DMS53 treated with DMSO at 0.1 percent for 48 hours (cell line): Measurements from ENCODE around the gene IKBKG.
"Not testable (repeated sequence)": the region's sequence is repeated elsewhere in the genome, so short reads cannot be mapped to it uniquely, and the experiment has no call there.

Source experiments
- DNase-seq: peaks from one replicate; lab custom pipeline; 2025; ENCODE audit not compliant: unreplicated experiment; lab: John Stamatoyannopoulos, UW

IKBKG gene, protein sequence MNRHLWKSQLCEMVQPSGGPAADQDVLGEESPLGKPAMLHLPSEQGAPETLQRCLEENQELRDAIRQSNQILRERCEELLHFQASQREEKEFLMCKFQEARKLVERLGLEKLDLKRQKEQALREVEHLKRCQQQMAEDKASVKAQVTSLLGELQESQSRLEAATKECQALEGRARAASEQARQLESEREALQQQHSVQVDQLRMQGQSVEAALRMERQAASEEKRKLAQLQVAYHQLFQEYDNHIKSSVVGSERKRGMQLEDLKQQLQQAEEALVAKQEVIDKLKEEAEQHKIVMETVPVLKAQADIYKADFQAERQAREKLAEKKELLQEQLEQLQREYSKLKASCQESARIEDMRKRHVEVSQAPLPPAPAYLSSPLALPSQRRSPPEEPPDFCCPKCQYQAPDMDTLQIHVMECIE

DNA sequence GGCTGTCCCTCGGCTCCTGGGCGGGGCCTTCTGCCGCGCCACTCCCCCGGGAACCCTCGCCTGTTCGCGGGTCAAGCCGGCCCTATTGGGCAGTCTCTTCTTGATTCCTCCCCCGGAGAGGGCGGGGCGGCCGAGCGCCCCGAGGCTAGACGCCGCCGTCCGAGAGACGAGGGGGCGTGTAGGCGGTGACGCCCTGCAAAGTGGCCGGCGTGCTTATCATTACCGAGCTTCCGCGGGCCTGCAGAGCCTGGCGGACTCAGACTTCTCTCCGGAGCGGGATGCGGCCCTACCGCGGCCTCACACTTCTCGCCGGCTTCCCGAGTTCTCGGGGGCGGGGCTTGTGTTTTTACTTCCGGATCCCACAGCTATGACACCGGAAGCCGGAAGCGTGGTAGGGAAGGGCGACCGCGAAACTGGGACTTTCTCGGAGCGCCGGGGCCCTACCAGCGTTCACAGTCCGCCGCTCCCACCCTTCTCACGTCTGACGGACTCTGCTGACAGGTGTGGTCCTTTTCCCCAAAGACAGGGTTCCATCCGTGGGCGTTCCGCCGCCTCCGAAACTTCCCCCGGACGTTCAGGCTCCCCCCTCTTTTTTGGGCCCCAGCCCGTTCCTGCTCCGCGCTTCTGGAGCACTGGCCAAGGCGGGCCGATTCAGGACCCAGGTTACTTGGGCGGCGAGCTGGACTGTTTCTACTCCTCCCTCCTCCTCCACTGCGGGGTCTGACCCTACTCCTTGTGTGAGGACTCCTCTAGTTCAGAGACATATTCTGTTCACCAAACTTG lies at the start of gene IKBKG:
TSS of gene IKBKG (plus strand) at position 376 of the 783 bp plus-strand sequence. CDS start 4,383 bp downstream, outside the sequence.
- DNase-seq, result peak; percentile 87

DNA sequence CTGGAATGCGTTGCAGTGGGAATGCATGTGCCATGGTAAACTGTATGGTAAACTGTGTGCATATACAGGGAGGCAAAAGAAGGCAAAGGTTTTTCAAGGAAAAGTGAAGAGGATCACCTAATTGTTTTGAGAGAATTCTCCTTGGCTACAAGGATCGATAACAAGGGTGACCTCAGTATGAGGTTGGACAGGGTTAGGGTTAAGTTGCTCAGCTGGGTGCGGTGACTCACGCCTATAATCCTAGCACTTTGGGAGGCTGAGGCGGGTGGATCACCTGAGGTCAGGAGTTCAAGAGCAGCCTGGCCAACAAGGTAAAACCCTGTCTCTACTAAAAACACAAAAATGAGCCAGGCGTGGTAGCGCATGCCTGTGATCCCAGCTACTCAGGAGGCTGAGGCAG lies 46.0 kb upstream of the IKBKG start:
- DNase-seq, result not testable (repeated sequence)

DNA sequence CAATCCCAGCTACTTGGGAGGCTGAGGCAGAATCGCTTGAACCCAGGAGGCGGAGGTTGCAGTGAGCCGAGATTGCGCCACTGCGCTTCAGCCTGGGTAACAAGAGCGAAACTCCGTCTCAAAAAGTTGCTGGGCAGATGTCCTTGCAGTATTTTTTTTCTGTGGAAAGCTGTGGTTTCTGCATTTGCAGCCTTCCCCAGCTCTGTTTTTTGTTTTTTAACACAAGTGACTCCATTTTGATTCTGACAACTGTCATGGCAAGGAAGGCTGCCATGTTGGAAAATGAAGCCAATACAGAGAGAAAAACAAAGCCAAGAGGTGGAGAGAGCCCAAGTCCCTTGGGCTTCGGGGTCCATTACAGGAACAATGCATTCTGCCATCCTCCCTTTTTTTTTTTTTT lies 45.3 kb upstream of the IKBKG start:
- no peak for DNase-seq

DNA sequence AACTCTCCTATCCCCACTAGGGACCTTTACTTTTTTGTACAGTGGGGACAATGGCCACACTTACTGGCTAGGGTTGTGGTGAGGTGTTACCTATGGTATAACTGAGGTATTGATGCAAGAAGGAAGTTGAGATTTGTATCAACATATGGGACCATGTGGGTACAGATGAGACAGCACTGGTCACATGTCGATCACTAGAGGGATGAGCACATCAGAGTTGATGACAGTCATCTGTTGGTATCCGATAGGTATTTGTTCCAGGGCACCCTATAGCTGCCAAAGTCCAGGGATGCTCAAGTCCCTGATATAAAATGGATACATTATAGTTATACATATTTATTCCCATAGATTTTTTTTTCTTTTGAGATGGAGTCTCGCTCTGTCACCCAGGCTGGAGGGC lies 44.4 kb upstream of the IKBKG start:
- DNase-seq, result no peak

DNA sequence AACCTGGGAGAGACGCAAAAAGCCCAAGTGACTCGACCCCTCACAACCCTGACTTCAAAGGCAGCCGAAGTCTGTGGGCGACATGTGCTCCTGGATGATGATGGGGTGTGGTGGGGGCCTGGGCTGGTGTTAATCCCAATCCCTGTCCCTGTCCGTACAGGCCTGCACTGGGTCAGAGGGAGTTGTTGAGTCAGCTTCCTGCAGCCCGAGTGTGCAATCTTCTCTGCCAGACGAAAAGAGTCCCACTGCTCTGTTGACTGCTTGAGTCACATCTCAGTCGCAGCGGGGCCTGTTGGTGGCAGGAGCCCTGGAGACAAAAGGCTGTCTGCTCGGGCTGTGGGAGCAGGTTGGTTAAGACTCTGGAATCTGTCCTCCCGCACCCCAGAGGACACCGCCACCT lies 41.7 kb upstream of the IKBKG start:
- DNase-seq, result no peak

DNA sequence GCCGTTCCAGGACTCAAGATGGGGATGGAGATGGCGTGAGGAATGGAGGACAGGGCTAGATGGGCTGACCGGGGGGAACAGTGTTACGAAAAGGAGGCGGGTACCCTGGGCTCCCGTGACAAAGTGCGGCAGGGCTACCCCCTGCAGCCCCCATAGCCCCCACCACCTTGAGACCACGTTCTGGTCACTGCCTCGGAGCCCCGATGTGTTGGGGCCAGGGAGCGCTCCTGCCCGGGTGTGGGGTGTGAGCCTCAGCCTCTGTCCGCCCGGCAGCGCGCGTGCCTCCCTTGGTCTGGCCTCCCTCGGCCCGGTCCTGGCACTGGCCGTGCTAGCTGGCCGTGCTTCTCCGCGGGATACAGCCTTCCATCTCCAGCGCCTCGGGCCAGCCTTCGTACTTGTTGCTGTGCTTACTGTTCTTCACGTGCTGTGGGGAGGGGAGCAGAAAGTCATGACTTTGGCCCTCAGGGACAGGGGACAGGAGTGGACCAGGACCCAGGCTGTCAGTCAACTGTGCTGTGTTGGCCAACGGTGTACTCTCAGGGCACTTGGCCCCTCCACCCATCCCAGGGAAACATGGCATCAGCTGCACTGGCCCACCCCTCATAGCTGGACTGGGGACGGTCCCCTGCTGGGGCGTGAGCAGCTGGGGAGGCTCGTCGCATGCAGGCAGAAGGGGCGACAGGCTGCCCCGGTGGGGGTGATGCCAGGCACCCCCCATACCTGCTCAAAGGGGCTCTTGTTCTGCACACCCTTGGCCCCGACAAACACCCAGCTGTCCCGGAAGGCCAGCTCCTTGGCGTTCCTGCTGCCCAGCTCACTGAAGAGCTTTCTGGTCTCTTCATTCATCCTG lies 40.7 kb upstream of the IKBKG start:
- DNase-seq, result no peak

DNA sequence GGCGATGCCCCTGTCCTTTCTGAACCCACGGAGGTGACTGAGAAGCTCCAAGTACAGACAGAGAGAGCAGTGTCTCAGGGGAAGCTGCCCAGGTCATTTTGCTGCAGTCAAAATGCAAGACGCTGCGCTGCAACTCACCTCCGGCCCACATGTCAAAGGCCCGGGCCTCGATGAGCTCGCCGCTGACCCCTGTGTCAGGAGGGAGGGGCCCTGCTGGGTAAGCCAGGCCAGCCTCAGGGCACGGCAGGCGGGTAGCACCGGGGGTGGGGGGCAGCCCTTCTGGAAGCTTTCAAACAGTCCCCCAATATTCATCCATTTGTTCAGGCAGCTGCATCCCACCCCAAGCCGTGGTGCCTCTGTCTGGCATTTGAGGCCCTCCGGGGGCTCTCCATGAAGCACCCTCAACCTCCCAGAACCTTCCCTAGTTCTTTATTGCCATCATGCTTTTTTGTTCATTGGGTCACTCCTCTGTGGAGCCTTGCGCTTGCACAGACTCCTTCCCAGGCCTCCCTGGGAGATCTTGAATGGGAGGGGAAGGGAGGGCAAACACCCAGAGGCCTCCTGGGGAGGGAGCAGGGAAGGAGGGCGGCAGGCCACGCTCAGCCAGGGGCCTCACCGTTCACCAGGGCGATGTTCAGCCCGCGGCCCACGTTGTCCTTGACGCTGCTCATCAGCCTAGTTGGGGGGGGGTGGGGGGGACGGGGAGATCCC lies 39.6 kb upstream of the IKBKG start:
- no peak for DNase-seq

DNA sequence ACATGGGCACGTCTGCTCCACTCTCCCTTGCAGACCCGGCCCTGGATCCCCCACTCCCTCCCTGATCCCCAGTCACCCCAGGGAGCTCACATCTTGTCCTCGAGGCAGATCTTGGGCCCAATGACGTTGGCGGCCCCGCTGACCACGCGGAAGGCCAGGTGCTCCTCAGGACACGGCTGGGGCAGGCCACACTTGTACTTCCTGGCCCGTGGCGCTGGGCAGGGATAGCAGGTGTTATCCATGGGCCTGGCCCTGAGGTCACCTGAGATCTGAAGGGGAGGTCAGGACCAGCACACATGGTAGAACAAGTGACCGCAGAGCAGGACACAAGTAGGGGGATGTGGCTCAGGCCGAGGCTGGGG lies 39.1 kb upstream of the IKBKG start:
- no peak for DNase-seq

DNA sequence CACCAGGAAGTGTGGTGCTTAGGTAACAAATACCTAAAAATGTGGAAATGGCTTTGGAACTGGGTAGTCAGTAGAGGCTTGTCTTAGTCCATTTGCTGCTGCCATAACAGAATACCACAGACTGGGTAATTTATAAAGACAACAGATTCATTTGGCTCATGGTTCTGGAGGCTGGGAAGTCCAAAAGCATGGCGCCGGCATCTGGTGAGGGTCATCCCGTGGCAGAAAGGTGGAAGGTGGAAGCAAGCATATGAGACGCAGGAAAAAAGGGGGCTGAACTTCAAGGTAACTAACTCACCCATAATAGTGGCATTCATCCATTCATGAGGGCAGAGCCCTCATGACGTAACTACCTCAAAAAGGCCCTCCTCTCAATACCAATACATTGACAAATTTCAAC lies 38.0 kb upstream of the IKBKG start:
- DNase-seq, result no peak

DNA sequence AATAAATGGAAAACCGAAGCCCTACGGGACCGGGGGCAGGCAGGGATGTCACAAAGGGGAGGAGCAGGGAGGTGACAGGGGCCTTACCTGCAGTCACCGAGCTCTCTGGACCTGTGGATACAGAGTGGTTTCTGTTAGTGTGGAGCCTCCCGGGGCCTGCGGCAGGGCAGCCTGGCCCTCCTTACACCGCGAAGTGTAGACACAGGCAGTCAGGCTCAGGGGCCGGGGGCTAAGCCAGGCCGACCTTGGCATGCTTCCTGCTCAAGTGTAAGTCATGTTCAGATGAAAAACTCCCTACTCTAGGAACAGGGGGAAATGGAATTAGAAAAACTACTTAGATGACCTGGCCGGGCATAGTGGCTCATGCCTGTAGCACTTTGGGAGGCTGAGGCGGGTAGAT lies 35.7 kb upstream of the IKBKG start:
- no peak for DNase-seq

DNA sequence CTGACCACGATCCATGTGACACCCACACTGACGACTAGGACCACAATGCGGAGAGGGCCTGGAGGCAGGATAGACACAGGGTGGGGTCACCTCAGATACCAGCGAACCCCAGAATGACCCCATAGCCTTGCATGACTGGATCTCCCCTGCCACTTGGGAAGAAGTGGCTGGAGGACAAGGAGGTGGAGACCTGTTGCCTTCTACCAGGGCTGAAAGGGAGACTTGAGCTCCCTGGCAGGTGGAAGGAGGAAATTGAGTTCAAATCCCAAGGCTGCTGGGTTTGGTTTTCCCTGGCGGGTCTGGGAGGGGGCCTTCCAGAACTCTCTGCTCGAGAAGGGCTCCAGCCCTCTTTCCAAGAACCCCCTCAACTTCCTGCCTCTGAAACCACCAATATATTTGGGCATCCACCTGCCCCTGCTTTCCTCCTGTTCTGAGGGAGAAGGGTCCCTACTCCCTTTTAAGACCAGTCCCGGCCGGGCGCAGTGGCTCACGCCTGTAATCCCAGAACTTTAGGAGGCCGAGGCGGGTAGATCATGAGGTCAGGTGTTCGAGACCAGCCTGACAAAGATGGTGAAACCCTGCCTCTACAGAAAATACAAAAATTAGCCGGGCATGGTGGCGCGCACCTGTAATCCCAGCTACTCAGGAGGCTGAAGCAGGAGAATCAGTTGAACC lies 34.4 kb upstream of the IKBKG start:
- DNase-seq, result no peak

DNA sequence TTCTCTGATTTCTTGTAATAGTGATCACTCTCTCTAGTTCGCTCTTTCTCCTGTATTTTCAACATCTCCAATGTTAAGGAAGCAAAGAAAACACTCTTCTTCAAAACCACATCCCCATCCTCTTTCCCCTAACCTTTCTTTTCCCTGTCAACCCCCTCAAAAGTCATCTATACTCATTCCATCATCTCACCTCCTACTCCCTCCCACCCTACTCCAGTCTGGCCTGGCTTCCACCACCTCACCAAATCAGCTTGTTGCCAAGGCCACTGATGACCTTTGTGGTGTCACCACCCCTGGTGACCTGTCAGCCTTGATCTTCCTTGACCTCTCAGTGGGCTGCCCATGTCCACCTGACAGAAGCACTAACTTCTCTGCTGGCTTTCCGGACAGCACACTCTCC lies 33.7 kb upstream of the IKBKG start:
- no peak for DNase-seq

DNA sequence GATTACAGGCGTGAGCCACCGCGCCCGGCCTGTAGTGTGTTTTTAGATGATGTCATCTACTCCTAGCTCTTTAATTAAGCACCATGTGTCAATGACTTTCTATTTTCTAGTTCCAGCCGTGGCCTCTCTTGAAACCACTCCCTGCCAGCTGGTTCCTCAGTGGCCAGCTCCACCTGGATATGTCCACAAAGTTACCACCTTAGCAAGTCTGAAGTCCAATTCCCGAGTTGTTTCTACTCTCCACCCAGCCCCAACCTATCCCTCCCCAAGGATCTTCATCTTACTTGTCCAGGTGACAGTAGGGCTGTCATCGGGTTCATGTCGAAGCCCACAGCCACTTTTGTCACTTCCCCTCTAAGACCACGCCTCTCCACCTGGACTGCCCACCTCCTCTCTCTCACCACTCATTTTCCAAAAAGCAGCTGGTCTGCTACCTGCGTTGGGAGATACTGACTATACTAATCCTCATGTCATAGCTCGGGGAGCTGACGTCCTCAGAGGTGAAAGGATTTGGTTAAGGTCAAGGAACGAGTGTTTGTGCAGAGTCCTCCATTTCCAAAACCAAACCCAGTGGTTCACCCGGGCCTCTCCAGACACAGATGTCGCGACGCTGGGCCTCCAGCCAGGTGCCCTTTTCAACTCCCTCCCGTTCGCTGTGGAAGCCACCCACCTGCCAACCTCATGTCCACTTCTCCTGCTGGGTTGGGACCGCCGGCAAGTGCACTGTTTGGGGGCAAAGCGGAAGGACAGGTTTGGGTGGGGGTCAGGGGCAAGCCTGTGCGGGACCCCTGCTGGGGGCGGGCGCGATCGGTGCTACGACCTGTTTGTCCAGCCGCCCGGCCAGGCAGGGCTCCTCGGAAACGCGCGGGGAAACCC lies 32.1 kb upstream of the IKBKG start:
- peak; percentile 20 for DNase-seq

DNA sequence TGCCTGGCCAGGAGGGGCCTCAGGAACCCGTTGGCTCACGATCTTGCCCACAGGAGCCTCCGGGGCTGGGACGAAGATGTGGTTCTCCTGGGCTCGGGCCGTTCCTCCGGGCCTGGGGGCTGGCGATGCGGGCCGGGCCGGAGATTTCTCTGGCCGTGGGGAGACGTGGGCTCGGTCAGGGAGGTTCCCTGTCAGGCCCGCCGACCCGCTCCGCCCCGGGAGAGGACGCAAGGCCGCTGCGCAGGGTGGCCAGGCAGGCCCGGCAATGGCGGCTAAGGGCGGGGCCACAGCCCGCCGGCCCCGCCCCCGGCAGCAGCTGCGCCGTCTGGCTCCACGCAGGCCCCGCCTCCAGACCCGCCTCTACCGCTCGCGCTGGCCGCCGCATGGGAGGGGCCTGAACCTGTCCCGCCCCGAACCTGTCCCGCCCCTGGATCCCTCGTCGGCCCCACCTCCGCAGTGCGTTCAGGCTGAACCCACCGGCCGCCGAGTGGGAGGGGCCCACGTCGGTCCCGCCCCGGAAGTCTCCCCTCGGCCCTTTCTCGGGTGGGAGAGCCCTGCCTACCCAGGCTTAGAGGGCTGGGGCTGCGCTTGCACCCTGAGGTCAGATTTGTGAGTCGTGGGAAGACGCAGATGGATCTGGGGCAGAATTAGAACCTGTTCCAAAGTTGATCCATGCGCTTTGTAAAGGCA lies 31.3 kb upstream of the IKBKG start, which contains the start of gene FAM3A:
TSS of gene FAM3A (minus strand) at position 267 of the 690 bp plus-strand sequence. CDS start 460 bp downstream, outside the sequence.
- peak; percentile 70 for DNase-seq

DNA sequence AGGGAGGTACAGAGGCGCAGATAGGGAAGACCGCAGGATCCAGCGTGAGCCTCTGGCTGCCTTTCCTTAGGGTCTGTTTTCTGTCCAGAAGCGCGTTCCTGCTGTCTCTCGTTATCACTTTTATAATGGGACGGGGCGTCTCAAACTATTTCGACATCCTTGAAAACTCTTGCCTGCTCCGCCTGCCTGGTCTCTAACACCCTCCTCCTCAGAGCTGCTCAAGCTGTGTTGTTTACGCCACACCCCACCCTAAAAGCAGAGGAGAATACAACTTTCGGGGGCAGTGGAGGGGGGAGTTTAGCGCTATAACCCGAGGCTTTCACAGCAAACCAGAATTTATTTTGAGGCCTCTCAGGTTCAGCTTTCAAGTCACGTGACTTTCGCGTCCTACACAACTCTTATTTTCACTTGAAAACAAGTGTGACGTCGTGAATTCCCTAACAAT lies 30.7 kb upstream of the IKBKG start:
- DNase-seq, result no peak

DNA sequence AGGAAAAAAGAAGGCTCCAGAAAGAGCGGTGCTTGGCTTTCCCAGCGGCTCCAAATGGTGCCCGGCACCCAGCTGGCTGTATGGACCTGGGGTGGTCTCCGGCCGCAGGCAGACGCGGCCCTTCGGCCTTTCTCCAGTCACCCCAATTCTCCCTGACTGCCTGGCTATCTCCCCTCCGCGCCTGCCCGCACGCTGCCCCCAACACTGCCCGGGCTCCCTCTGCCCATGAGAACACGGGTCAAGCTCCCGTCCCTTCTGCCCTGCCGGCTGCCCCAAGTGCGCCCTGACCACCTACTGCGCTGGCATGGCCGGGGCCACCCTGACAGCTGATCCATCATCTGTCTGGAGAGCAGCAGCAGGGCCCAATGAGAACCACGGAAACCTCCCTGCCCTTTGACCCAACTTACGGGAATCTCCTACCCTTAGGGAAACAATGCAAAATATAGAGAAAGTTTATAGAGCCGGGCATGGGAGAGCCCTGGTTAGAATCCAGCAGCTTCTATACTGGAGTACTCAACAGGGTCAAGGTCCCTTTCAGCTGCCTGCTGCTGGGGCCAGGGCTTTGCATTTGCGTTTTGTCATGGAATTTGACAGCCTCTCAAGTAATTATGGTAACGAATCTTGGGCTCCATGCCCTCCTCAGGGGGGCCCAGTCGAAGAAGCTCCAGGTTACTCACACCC lies 30.2 kb upstream of the IKBKG start:
- no peak for DNase-seq

DNA sequence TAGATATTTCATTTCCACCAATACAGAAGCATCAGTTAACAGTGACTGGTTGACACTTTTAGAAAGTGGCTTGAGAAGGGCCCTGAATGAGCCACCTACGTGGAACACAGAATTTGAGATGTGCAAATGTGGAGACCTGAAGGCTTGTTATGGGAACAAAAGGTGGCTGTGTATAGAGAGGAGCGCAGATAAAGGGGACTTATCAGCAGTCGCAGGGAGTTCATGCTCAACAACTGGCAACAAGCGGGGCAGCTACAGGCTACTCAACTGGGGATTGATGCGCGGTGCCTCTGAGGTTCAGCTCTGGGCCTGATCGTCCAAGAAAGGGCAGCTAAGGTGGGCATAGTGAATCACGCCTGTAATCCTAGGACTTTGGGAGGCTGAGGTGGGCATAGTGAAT lies 28.0 kb upstream of the IKBKG start:
- DNase-seq, result no peak
